GM18517 (cell line): ENCODE data around the gene CLCN7.
"Not testable (repeated sequence)": the region's sequence is repeated elsewhere in the genome, so short reads cannot be mapped to it uniquely, and the experiment has no call there.

ENCODE experiments used
- ATAC-seq: cut with Tn5 transposase; IDR thresholded peaks from one replicate; pipeline ENCODE4 v1.9.1; 2021; ENCODE audit warnings: mild to moderate bottlenecking, moderate library complexity; ENCODE audit not compliant: unreplicated experiment

CLCN7 gene

GRCh38 chr16:1488054-1488601 lies 13.3 kb upstream of the CLCN7 start:
- no peak for ATAC-seq

- ATAC-seq = no peak
Measured at GRCh38 chr16:1487395-1488053, 12.7 kb upstream of the CLCN7 start.

GRCh38 chr16:1486551-1487390 lies 11.9 kb upstream of the CLCN7 start:
- no peak for ATAC-seq

DNA sequence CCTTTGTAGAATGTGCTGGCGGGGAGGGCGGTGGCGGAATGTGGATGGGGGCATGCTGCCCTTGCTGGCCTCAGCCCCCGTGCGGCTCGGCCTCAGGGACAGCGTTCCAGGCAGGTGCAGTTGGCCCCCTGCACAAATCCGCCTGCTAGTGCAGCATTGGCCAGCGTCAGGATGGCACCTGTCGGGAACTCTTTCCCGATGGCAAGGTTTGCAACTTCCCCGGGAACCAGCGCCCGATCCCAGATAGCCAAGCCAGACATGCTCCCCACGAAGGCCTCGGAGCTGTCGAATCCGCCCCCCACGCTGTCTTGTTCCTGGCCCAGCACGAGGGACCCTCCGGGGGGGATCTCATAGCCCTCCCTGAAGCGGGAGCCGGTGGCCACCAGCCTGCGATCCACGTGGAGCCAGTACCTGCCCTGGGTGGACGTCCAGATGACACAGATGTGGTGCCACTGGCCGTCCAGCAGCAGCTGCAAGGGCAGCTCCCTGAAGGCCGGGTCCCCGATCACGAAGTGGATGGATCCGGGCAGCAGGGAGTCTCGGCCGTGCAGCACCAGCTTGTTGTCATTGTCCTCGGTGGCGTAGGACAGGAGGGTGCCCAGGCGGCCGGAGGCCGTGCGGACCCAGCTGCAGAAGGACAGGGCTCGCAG lies 11.1 kb upstream of the CLCN7 start:
- ATAC-seq = no peak

- no peak for ATAC-seq
Measured at GRCh38 chr16:1481906-1482835, 7.3 kb upstream of the CLCN7 start.

DNA sequence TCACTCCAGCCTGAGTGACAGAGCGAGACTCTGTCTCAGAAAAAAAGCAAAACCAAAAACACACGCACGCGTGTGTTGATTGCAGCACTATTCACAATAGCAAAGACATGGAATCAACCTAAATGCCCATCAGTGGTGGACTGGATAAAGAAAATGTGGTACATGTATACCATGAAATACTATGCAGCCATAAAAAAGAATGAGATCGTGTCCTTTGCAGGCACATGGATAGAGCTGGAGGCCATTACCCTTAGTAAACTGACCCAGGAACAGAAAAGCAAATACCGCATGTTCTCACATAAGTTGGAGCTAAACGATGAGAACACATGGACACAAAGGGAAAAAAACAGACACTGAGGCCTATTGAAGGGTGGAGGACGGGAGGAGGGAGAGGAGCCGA lies 4.1 kb upstream of the CLCN7 start:
- ATAC-seq = not testable (repeated sequence)

DNA sequence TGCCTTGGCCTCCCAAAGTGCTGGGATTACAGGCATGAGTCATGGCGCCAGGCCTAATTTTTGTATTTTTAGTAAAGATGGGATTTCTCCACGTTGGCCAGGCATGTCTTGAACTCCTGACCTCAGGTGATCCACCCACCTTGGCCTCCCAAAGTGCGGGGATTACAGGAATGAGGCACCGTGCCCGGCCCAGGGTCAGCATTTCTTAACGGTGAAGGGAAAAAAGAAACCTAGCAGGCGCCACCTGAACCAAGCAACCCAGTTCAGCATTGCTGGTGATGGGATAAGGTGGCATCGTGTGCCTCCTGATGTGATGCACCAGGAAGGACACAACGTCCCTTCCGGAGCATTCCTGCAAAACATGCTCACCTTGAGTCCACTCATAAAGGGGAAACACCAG lies 2.2 kb upstream of the CLCN7 start:
- no peak for ATAC-seq

DNA sequence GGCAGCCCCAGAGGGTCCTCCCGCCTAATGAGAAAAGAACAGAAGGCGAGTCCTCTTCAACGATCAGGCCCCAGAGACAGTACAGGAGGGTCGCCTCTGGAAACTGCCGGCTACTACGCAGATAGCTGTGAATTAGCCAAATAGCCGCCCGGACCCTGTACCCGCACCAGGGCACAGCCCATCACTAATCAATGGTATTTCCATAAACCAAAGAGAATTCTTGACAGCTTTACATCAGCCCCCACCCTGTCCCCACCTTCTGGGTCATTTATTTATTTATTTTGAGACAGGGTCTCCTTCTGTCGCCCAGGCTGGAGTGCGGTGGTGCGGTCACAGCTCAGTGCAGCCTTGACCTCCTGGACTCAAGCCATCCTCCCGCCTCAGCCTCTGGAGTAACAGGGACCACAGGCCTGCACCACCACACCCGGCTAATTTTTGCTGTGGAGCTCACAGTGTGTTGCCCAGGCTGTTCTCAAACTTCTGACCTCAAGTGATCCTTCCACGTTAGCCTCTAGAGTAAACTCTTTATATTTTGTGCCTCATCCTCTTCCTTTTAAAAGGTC lies 805 bp upstream of the CLCN7 start:
- ATAC-seq = no peak

GRCh38 chr16:1474082-1474795 lies 589 bp downstream of the CLCN7 start:
- ATAC-seq = no peak

DNA sequence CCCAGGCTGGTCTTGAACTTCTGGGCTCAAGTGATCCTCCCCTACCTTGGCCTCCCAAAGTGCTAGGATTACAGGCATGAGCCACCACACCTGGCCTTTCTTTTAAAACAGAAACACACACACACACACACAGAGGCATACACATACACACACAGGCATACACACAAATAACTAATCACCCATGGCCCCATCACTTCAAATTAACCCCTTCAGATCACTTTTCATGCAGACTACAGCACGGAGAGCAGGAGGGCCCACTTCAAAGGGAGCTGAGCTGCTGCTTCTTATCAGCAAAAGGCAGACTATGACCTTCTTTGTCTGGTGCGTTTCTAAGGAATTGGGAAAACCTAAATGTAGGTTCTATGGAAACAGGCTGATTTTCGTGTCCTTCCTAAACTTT lies 1.9 kb downstream of the CLCN7 start:
- ATAC-seq = no peak

- no peak for ATAC-seq
Measured at GRCh38 chr16:1471569-1472194, 3.1 kb downstream of the CLCN7 start.

GRCh38 chr16:1470481-1471251 lies 4.2 kb downstream of the CLCN7 start:
- ATAC-seq = no peak

GRCh38 chr16:1469693-1470201 lies 5.1 kb downstream of the CLCN7 start:
- ATAC-seq = no peak

DNA sequence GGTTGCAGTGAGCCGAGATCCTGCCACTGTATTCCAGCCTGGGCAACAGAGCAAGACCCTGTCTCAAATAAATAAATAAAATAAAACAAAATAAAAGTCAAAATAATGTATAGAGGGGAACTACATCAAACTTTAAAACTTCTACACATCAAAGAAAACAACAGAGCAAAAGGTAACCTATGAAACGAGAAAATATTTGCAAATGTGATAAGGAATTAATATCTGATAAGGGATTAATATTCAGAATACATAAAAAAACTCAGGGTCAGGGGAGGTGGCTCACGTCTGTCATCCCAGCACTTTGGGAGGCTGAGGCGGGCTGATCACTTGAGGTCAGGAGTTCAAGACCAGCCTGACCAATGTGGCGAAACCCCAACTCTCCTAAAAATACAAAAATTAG lies 5.7 kb downstream of the CLCN7 start:
- ATAC-seq = not testable (repeated sequence)

- ATAC-seq = no peak
Measured at GRCh38 chr16:1468426-1468810, 6.4 kb downstream of the CLCN7 start.

GRCh38 chr16:1466968-1467521 lies 7.8 kb downstream of the CLCN7 start:
- no peak for ATAC-seq

DNA sequence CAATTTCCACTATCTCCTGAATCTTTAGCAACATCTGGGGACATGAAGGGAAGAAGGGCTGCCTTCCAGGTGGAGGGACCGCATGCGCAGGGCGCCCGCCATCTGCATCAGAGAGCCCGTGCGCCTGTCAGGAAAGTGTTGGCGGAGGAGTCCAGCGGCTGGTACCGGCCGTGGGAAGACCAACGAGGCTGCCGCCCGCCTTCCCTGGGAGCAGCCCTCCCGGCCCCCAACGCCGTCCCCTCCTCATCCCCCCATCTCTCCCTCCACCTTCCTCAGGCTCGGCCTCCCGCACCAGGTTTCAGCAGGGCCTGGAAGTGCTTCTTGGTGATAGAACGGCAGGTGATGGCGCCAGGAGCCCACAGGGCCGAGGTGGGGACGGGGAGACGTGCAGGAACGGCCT lies 8.8 kb downstream of the CLCN7 start:
- ATAC-seq = no peak

- no peak for ATAC-seq
Measured at GRCh38 chr16:1465567-1465915, 9.3 kb downstream of the CLCN7 start.
